A549 (cell line): Measurements from ENCODE around the gene ATP2B3. TPM values are rescaled to one million over a fixed set of nuclear protein-coding genes. Genes with fewer than 3 reads are reported as not detected.

Experiments
- ATAC-seq, 2 experiments: fragments of 200-7000 bp in 1 of 2; fragments of >200 bp in 1 of 2; cut with Nextera tagmentation in 1 of 2; cut with Tn5 transposase in 1 of 2; 3 replicates each; pipeline versions ENCODE4 v1.8.0 to v1.9.1; 2018 to 2020; ENCODE audit warnings: mild to moderate bottlenecking in 1 of 2, moderate library complexity in 1 of 2
- CTCF ChIA-PET: fragments of 300-600 bp; sonication (Branson Sonifier 250); formaldehyde crosslinking; extraction: SDS; loops from one replicate; lab custom pipeline; 2021; ENCODE audit warnings: antibody characterized with exemption, inconsistent platforms; lab: Yijun Ruan, JAX
- POLR2A ChIA-PET: fragments of 350-600 bp; formaldehyde crosslinking; extraction: SDS; loops from one replicate; lab custom pipeline; 2021; ENCODE audit warnings: antibody characterized with exemption, inconsistent platforms; lab: Yijun Ruan, JAX
- DNase-seq, 2 experiments: peaks; one replicate each; pipeline versions ENCODE4 v3.0.0 to v3.0.0-alpha.2; 2011 to 2016; ENCODE audit warnings: low read depth in 1 of 2, low spot score in 1 of 2
- FAIRE-seq: peaks from 2 replicates; lab custom pipeline; 2011; peaks lifted over from hg19 to GRCh38; lab: Jason Lieb, UNC
- H3K27ac ChIP-seq, 2 experiments: fragments of >200 bp; sonication (Bioruptor Twin); formaldehyde crosslinking; 3 replicates each; pipeline ENCODE4 v1.5.1; 2016 to 2017
- H3K4me1 ChIP-seq: fragments of >200 bp; sonication (Bioruptor Twin); formaldehyde crosslinking; 3 replicates; pipeline ENCODE4 v1.6.1; 2016
- H3K4me2 ChIP-seq: fragments of >200 bp; sonication (Bioruptor Twin); formaldehyde crosslinking; 3 replicates; pipeline ENCODE4 v1.6.1; 2016
- H3K4me3 ChIP-seq: fragments of >200 bp; sonication (Bioruptor Twin); formaldehyde crosslinking; 3 replicates; pipeline ENCODE4 v1.5.1; 2016
- H3K9me3 ChIP-seq: fragments of >200 bp; sonication (Bioruptor Twin); formaldehyde crosslinking; 3 replicates; pipeline ENCODE4 v1.6.1; 2016
- BHLHE40 ChIP-seq: IDR thresholded peaks from 2 replicates; pipeline ENCODE4 v1.6.1; 2012; ENCODE audit warnings: low read depth, low read length, inconsistent platforms
- CBX8 ChIP-seq: fragments of 200-600 bp; sonication (generic); IDR thresholded peaks from 2 replicates; pipeline ENCODE4 v1.6.1; 2016
- CEBPB ChIP-seq, 2 experiments: fragments of >200 bp in 1 of 2; sonication (Bioruptor Twin) in 1 of 2; formaldehyde crosslinking in 1 of 2; IDR thresholded peaks; 2 replicates each; pipeline ENCODE4 v1.6.1; 2012 to 2016
- CHD2 ChIP-seq: fragments of 150-350 bp; IDR thresholded peaks from 2 replicates; pipeline ENCODE4 v1.6.1; 2014; ENCODE audit warnings: low read length; ENCODE audit not compliant: partially characterized antibody
- CHD4 ChIP-seq: fragments of 200-600 bp; sonication (generic); IDR thresholded peaks from 2 replicates; pipeline ENCODE4 v1.6.1; 2016; ENCODE audit warnings: antibody characterized with exemption, mild to moderate bottlenecking, borderline replicate concordance
- EHF ChIP-seq: fragments of 250-450 bp; sonication (Bioruptor Pico); IDR thresholded peaks from 2 replicates; pipeline ENCODE4 v1.5.0; 2020; ENCODE audit warnings: mild to moderate bottlenecking
- EP300 ChIP-seq, 2 experiments: fragments of >200 bp; sonication (Bioruptor Twin); formaldehyde crosslinking; IDR thresholded peaks; 2 replicates in 1 of 2; 3 replicates in 1 of 2; pipeline ENCODE4 v1.6.1; 2016 to 2017
- FOSB ChIP-seq: fragments of 250-450 bp; sonication (Bioruptor Pico); IDR thresholded peaks from 2 replicates; pipeline ENCODE4 v1.5.0; 2020; ENCODE audit warnings: mild to moderate bottlenecking, moderate library complexity
- FOXS1 ChIP-seq: fragments of 250-450 bp; sonication (Bioruptor Pico); IDR thresholded peaks from 2 replicates; pipeline ENCODE4 v1.5.0; 2020; ENCODE audit warnings: mild to moderate bottlenecking, moderate library complexity
- GATA3 ChIP-seq: IDR thresholded peaks from 2 replicates; pipeline ENCODE4 v1.6.1; 2012; ENCODE audit warnings: borderline replicate concordance
- HDAC2 ChIP-seq: fragments of 200-600 bp; sonication (generic); IDR thresholded peaks from 2 replicates; pipeline ENCODE4 v1.6.1; 2016
- JUN ChIP-seq, 2 experiments: fragments of >200 bp; sonication (Bioruptor Twin); formaldehyde crosslinking; IDR thresholded peaks; 2 replicates in 1 of 2; 3 replicates in 1 of 2; pipeline ENCODE4 v1.6.1; 2016 to 2017
- KDM5A ChIP-seq: fragments of 200-600 bp; sonication (generic); IDR thresholded peaks from 2 replicates; pipeline ENCODE4 v1.6.1; 2016; ENCODE audit warnings: antibody characterized with exemption, mild to moderate bottlenecking
- NFE2L2 ChIP-seq: fragments of 150-350 bp; conservative IDR thresholded peaks from 2 replicates; pipeline ENCODE4 v1.6.1; 2014; ENCODE audit warnings: low read length
- NPAS2 ChIP-seq: fragments of 250-450 bp; sonication (Bioruptor Pico); IDR thresholded peaks from 2 replicates; pipeline ENCODE4 v1.8.0; 2022; ENCODE audit warnings: mild to moderate bottlenecking, moderate library complexity, borderline replicate concordance
- NR3C1 ChIP-seq: fragments of >200 bp; sonication (Bioruptor Twin); formaldehyde crosslinking; IDR thresholded peaks from 3 replicates; pipeline ENCODE4 v1.6.1; 2017
- PHF8 ChIP-seq: fragments of 200-600 bp; sonication (generic); IDR thresholded peaks from 2 replicates; pipeline ENCODE4 v1.6.1; 2016; ENCODE audit warnings: low read depth, mild to moderate bottlenecking, antibody characterized with exemption, moderate library complexity, borderline replicate concordance
- POLR2AphosphoS2 ChIP-seq: conservative IDR thresholded peaks from 2 replicates; pipeline ENCODE4 v1.6.1; 2012; ENCODE audit warnings: low read length, improper control_type of control experiment, inconsistent platforms
- RAD21 ChIP-seq, 2 experiments: fragments of >200 bp in 1 of 2; sonication (Bioruptor Twin) in 1 of 2; formaldehyde crosslinking in 1 of 2; IDR thresholded peaks in 1 of 2; conservative IDR thresholded peaks in 1 of 2; 2 replicates in 1 of 2; 3 replicates in 1 of 2; pipeline ENCODE4 v1.6.1; 2012 to 2018; ENCODE audit warnings: inconsistent platforms in 1 of 2
- RARB ChIP-seq: fragments of 250-450 bp; sonication (Bioruptor Pico); IDR thresholded peaks from 2 replicates; pipeline ENCODE4 v1.8.0; 2021; ENCODE audit warnings: mild to moderate bottlenecking, moderate library complexity
- RFX5 ChIP-seq: fragments of 450-650 bp; IDR thresholded peaks from 2 replicates; pipeline ENCODE4 v1.7.1; 2014; ENCODE audit warnings: antibody characterized with exemption, mild to moderate bottlenecking, moderate library complexity
- TFCP2L1 ChIP-seq: fragments of 250-450 bp; sonication (Bioruptor Pico); IDR thresholded peaks from 2 replicates; pipeline ENCODE4 v1.5.0; 2021; ENCODE audit warnings: mild to moderate bottlenecking
- ZC3H11A ChIP-seq: fragments of 450-650 bp; IDR thresholded peaks from 2 replicates; pipeline ENCODE4 v1.6.1; 2014; ENCODE audit warnings: antibody characterized with exemption, mild to moderate bottlenecking
- ZFP36 ChIP-seq: fragments of 450-650 bp; IDR thresholded peaks from 2 replicates; pipeline ENCODE4 v1.6.1; 2014; ENCODE audit warnings: borderline replicate concordance; ENCODE audit not compliant: partially characterized antibody
- WGBS: methylation state at CpG from one replicate; pipeline ENCODE4 v1.1.6; 2017; ENCODE audit errors: missing lambda C conversion rate; 5-methylcytosine and 5-hydroxymethylcytosine counted together
- polyA plus RNA-seq, 4 experiments: library from polyadenylated mRNA; depleted of rRNA in 3 of 4; stranded (reverse); fragments of >200 nt; fragmentation: RNase III in 1 of 4; extraction: RNeasy Plus Mini Kit Qiagen cat#74134 plus additional on column Dnase treatment in 1 of 4; gene quantifications; 2 replicates in 3 of 4; 3 replicates in 1 of 4; pipeline ENCODE4 v1.2.3, GENCODE V29; 2011 to 2017
- TF ChIP-seq, protein P1 (sequence below): fragments of 250-450 bp; sonication (Bioruptor Pico); IDR thresholded peaks from 2 replicates; pipeline ENCODE4 v1.5.0; 2020; ENCODE audit warnings: low read depth, mild to moderate bottlenecking, moderate library complexity
- TF ChIP-seq, protein P2 (sequence below): fragments of 250-450 bp; sonication (Bioruptor Pico); IDR thresholded peaks from 2 replicates; pipeline ENCODE4 v1.5.0; 2021; ENCODE audit warnings: mild to moderate bottlenecking, moderate library complexity, borderline replicate concordance
- TF ChIP-seq, protein P3 (sequence below): IDR thresholded peaks from 2 replicates; pipeline ENCODE4 v1.6.1; 2012

Gene ATP2B3
- polyA plus RNA-seq, 2 of the 4 experiments (the other 2 are of a cell fraction), result 0.13 to 0.30 TPM

DNA sequence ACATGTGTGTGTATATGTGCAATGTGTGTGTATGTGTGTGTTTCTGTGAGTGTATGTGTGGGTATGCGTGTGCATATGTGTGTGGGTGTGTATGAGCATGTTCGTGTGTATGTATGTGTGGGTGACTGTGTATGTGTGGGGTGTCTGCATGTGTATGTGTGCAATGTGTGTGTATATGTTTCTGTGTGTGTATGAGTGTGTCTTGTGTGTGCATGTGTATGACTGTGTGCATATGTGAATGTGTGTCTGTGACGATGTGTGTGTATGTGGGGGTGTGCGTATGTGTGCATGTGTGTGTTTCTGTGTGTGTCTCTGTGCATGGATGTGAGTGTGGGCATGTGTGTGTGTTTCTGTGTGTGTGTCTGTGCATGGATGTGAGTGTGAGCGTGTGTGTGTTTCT is 4.2 kb upstream of the ATP2B3 start:
- Histone ChIP-seq H3K4me1 (no peaks in the 10 kb centered on the region), H3K4me2 (no peak overlapping the region), H3K9me3 (no peaks in the 10 kb centered on the region)
- DNase-seq, result no peak
- POLR2A ChIA-PET, result no interaction called here
- TF ChIP-seq GATA3, result no peak
- TF ChIP-seq ZFP36, result no peak
- no peak for TF ChIP-seq EP300 (IDR thresholded peaks at IDR 0.05)
- TF ChIP-seq TFCP2L1 (CRISPR knock-in tag), result no peak
- no peak for TF ChIP-seq CEBPB (IDR thresholded peaks at IDR 0.05)
- TF ChIP-seq NR3C1, result no peak
- TF ChIP-seq, protein P1, sequence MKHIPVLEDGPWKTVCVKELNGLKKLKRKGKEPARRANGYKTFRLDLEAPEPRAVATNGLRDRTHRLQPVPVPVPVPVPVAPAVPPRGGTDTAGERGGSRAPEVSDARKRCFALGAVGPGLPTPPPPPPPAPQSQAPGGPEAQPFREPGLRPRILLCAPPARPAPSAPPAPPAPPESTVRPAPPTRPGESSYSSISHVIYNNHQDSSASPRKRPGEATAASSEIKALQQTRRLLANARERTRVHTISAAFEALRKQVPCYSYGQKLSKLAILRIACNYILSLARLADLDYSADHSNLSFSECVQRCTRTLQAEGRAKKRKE (CRISPR knock-in tag), result no peak
- TF ChIP-seq RARB (CRISPR knock-in tag), result no peak
- TF ChIP-seq, protein P2, sequence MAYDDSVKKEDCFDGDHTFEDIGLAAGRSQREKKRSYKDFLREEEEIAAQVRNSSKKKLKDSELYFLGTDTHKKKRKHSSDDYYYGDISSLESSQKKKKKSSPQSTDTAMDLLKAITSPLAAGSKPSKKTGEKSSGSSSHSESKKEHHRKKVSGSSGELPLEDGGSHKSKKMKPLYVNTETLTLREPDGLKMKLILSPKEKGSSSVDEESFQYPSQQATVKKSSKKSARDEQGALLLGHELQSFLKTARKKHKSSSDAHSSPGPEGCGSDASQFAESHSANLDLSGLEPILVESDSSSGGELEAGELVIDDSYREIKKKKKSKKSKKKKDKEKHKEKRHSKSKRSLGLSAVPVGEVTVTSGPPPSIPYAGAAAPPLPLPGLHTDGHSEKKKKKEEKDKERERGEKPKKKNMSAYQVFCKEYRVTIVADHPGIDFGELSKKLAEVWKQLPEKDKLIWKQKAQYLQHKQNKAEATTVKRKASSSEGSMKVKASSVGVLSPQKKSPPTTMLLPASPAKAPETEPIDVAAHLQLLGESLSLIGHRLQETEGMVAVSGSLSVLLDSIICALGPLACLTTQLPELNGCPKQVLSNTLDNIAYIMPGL, result no peak
- no peak for TF ChIP-seq RAD21 (conservative IDR thresholded peaks at IDR 0.05 in 1 of 2, IDR thresholded peaks at IDR 0.05 in 1 of 2)
- TF ChIP-seq ZC3H11A, result no peak
- no peak for TF ChIP-seq PHF8
- no peak for TF ChIP-seq BHLHE40
- TF ChIP-seq FOXS1 (CRISPR knock-in tag), result no peak
- no peak for TF ChIP-seq CHD2
- TF ChIP-seq JUN (IDR thresholded peaks at IDR 0.05), result no peak
- TF ChIP-seq HDAC2, result no peak
- TF ChIP-seq, all 56 proteins: peak for 0
- Histone ChIP-seq H3K4me3 (no peak overlapping the region), H3K27ac (no peak overlapping the region)
- ATAC-seq, result no peak
- FAIRE-seq, result no peak
- CTCF ChIA-PET, result no interaction called here
- 45% methylated on average over 4 of the region's 5 CpGs for WGBS

DNA sequence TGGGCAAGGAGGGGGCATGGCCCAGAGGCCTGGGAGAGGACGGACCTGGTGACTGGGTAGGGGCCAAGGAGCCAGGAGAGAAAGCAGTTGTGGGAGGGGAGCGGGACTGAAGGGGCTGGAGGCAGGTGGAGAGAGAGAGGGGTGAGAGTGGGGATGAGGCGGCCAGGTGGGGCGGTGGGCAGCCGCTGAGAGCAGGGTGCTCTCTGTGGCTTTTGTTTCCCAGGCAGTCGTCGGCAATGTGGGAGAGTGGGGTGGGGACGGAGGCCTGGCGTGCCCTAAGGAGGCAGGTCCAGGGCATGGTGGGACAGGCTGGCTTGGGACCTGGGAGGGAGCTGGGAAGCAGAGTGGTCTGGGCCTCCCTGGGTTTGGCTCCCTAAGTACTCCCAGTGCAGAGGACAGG is 3.2 kb upstream of the ATP2B3 start:
- ATAC-seq, result no peak
- no peak overlapping the region for H3K4me3 ChIP-seq
- ChIA-PET POLR2A (no interaction called here), CTCF (interaction anchor here (2.3 to 2.4 kb wide), 2 partner anchors 25 to 43 kb away, joined by 8 to 13 read pairs; partner anchors contain the start of gene HAUS7)
- no peak for FAIRE-seq
- DNase-seq, result no peak
- no peaks in the 10 kb centered on the region for H3K4me1 ChIP-seq
- H3K9me3 ChIP-seq, result no peaks in the 10 kb centered on the region
- no peak overlapping the region for H3K27ac ChIP-seq
- TF ChIP-seq PHF8 (no peak), RARB (CRISPR knock-in tag) (no peak), FOXS1 (CRISPR knock-in tag) (no peak), RFX5 (no peak), FOSB (CRISPR knock-in tag) (no peak), NPAS2 (CRISPR knock-in tag) (no peak), CHD4 (no peak), CBX8 (no peak), JUN (IDR thresholded peaks at IDR 0.05) (no peak), ZFP36 (no peak), EHF (CRISPR knock-in tag) (no peak), KDM5A (no peak), NFE2L2 (no peak), EP300 (IDR thresholded peaks at IDR 0.05) (no peak), POLR2AphosphoS2 (no peak)
- TF ChIP-seq, protein P3, sequence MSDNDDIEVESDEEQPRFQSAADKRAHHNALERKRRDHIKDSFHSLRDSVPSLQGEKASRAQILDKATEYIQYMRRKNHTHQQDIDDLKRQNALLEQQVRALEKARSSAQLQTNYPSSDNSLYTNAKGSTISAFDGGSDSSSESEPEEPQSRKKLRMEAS, result no peak
- WGBS, result 83% methylated on average over 9 of the region's 9 CpGs
- no peak overlapping the region for H3K4me2 ChIP-seq
